Ovary (tissue), 9 donors: Measurements from ENCODE around the gene TTR. TPM values are rescaled to one million over a fixed set of nuclear protein-coding genes. Genes with fewer than 3 reads are reported as not detected.

Experiments used
- DNase-seq, 5 donors: peaks; one replicate each; pipeline ENCODE4 v3.0.0-alpha.2; 2019 to 2020
- H3K27ac ChIP-seq, 2 donors: fragments of 200-600 bp; one replicate each; pipeline versions ENCODE4 v1.5.1 to v1.8.0; 2019 to 2022
- H3K27me3 ChIP-seq: fragments of 200-600 bp; one replicate; pipeline ENCODE4 v1.8.0; 2022
- H3K36me3 ChIP-seq: fragments of 200-600 bp; sonication (generic); one replicate; pipeline ENCODE4 v1.5.1; 2019
- H3K4me1 ChIP-seq: one replicate; pipeline ENCODE4 v1.8.1; 2013; ENCODE audit warnings: mild to moderate bottlenecking, moderate library complexity; ENCODE audit not compliant: insufficient read depth
- H3K4me3 ChIP-seq: fragments of 200-600 bp; sonication (generic); one replicate; pipeline ENCODE4 v1.5.1; 2017
- H3K9me3 ChIP-seq, 2 donors: fragments of 200-600 bp in 1 of 2; sonication (generic) in 1 of 2; one replicate each; pipeline versions ENCODE4 v1.5.1 to v1.8.1; 2013 to 2019; ENCODE audit warnings: mild to moderate bottlenecking in 1 of 2, moderate library complexity in 1 of 2
- EP300 ChIP-seq: sonication (generic); formaldehyde crosslinking; IDR thresholded peaks from one replicate; pipeline ENCODE4 v1.6.1; 2017; ENCODE audit warnings: antibody characterized with exemption
- POLR2A ChIP-seq: fragments of 450-650 bp; IDR thresholded peaks from one replicate; pipeline ENCODE4 v1.6.1; 2017; ENCODE audit warnings: antibody characterized with exemption, mild to moderate bottlenecking, moderate library complexity
- WGBS, 3 donors: extraction: QIAGEN DNeasy Blood & Tissue Kit in 1 of 3; methylation state at CpG; one replicate each; pipeline versions ENCODE4 v1.1.5 to v1.1.7; 2013 to 2017; 5-methylcytosine and 5-hydroxymethylcytosine counted together
- intact Hi-C, 4 donors: fragments of 100-400 bp; cut with DNase I; formaldehyde crosslinking; loops; one replicate each; pipeline versions ENCODE4 v1.11.0 to v1.15.1; 2022 to 2023
- polyA plus RNA-seq, 2 donors: library from polyadenylated mRNA; stranded (reverse); fragments of 200-250 nt in 1 of 2; fragments of 350-450 nt in 1 of 2; fragmentation: Illumina TruSeq in 1 of 2; extraction: RNeasy Lipid Tissue Mini Kit (QIAGEN cat#74804) in 1 of 2; gene quantifications; one replicate each; pipeline ENCODE4 v1.2.3, GENCODE V29; 2013 to 2014
- total RNA-seq, 7 donors: library from RNA; depleted of rRNA in 2 of 7; stranded (reverse); fragments of >200 nt in 2 of 7; fragmentation: NEBNext Ultra II Directional in 3 of 7; extraction: Animal tissue kit (Norgen Biotek cat#: 25700) in 3 of 7; gene quantifications; one replicate each; pipeline versions ENCODE4 v1.1.0 to v1.2.4, GENCODE V29; 2016 to 2023
- TF ChIP-seq, protein P1 (sequence below), 3 donors: fragments of 450-650 bp in 2 of 3; fragments of 200-600 bp in 1 of 3; IDR thresholded peaks; one replicate each; pipeline versions ENCODE4 v1.5.1 to v1.8.0; 2016 to 2022; ENCODE audit warnings: antibody characterized with exemption in 3 of 3, mild to moderate bottlenecking in 1 of 3
- donor health status: DM: no; HTN: no; CAD: no; lungs with moderate emphysema.
- donor health status: DM: no; HTN: no; CAD: no.
- donor health status: Bipolar disorder and iron deficiency.
- donor health status: DM: yes; HTN: yes; CAD: no.
- donor health status: DM: no; HTN: no; CAD: no.
- donor health status: DM: yes; HTN: yes; CAD: no.

Gene TTR
- total and polyA plus RNA-seq, 9 donors = 0.92 to 3.0 (median 0.95) TPM; not detected in 6

DNA sequence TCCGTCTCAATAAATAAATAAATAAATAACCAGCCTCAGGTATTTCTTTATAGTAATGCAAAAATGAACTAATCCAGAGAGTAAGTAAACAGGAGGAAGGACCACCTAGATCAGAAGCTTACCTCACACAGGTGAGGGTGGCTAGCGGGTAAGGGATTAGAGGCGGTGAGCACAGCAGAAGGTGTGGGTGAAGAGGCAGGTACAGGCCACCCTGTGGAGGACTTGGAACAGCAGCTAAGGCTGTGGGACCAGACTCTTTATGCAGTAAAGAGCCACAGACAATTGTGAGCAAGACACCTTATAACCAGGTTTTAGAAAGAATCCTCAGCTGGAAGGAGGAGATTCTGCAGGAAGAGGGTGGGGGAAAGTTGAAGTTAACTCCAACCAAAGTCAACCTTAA is 34.2 kb upstream of the TTR start:
- no peaks in the 10 kb centered on the region for H3K9me3 ChIP-seq
- H3K4me1 ChIP-seq = no peaks in the 10 kb centered on the region
- WGBS, 3 donors = 91 to 95% (median 92%) methylated on average over 3 of the region's 3 CpGs
- no peaks in the 10 kb centered on the region for H3K36me3 ChIP-seq
- H3K27me3 ChIP-seq = no peaks in the 10 kb centered on the region
- TF ChIP-seq POLR2A (no peak), EP300 (no peak)
- TF ChIP-seq, protein P1, sequence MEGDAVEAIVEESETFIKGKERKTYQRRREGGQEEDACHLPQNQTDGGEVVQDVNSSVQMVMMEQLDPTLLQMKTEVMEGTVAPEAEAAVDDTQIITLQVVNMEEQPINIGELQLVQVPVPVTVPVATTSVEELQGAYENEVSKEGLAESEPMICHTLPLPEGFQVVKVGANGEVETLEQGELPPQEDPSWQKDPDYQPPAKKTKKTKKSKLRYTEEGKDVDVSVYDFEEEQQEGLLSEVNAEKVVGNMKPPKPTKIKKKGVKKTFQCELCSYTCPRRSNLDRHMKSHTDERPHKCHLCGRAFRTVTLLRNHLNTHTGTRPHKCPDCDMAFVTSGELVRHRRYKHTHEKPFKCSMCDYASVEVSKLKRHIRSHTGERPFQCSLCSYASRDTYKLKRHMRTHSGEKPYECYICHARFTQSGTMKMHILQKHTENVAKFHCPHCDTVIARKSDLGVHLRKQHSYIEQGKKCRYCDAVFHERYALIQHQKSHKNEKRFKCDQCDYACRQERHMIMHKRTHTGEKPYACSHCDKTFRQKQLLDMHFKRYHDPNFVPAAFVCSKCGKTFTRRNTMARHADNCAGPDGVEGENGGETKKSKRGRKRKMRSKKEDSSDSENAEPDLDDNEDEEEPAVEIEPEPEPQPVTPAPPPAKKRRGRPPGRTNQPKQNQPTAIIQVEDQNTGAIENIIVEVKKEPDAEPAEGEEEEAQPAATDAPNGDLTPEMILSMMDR (IDR thresholded peaks at IDR 0.05) = no peak
- DNase-seq = no peak
- no peak overlapping the region for H3K4me3 ChIP-seq
- intact Hi-C loops = loop anchor here (5.0 to 10.0 kb wide), 3 partner anchors 165 to 417 kb away; no protein-coding TSS in a partner anchor
- H3K27ac ChIP-seq = no peak overlapping the region

GRCh38 chr18:31558567-31558966 is 33.1 kb upstream of the TTR start:
- Histone ChIP-seq H3K27ac (no peak overlapping the region), H3K36me3 (no peaks in the 10 kb centered on the region), H3K4me1 (no peaks in the 10 kb centered on the region), H3K4me3 (no peak overlapping the region), H3K9me3 (no peaks in the 10 kb centered on the region), H3K27me3 (no peaks in the 10 kb centered on the region)
- TF ChIP-seq, protein P1 (IDR thresholded peaks at IDR 0.05) = no peak
- TF ChIP-seq EP300 = no peak
- DNase-seq = no peak
- intact Hi-C loops = loop anchor here (5.0 to 10.0 kb wide), 3 partner anchors 164 to 416 kb away; no protein-coding TSS in a partner anchor
- 76 to 78% (median 78%) methylated on average over 9 of the region's 9 CpGs for WGBS, 3 donors

GRCh38 chr18:31562726-31563125 is 29.0 kb upstream of the TTR start:
- no peak overlapping the region for H3K4me3 ChIP-seq
- H3K27ac ChIP-seq = no peak overlapping the region
- TF ChIP-seq, protein P1 (IDR thresholded peaks at IDR 0.05) = no peak
- TF ChIP-seq EP300 (no peak), POLR2A (no peak)
- H3K4me1 ChIP-seq = no peaks in the 10 kb centered on the region
- H3K27me3 ChIP-seq = no peaks in the 10 kb centered on the region
- no peak for DNase-seq
- no peaks in the 10 kb centered on the region for H3K36me3 ChIP-seq
- intact Hi-C loops = no loop called here
- no peaks in the 10 kb centered on the region for H3K9me3 ChIP-seq
- WGBS, 3 donors = 24 to 44% (median 33%) methylated on average over 4 of the region's 4 CpGs

- TF ChIP-seq POLR2A (no peak), EP300 (no peak)
- TF ChIP-seq, protein P1 (IDR thresholded peaks at IDR 0.05) = no peak
- no peaks in the 10 kb centered on the region for H3K36me3 ChIP-seq
- intact Hi-C loops = no loop called here
- no peak overlapping the region for H3K27ac ChIP-seq
- no peak overlapping the region for H3K4me3 ChIP-seq
- no peaks in the 10 kb centered on the region for H3K4me1 ChIP-seq
- no peaks in the 10 kb centered on the region for H3K9me3 ChIP-seq
- H3K27me3 ChIP-seq = no peaks in the 10 kb centered on the region
- DNase-seq = no peak
- WGBS, 3 donors = 0 to 16% (median 0%) methylated on average over 1 of the region's 1 CpG
These were observed 27.9 kb upstream of the TTR start for GRCh38 chr18:31563778-31564177.

- no peaks in the 10 kb centered on the region for H3K9me3 ChIP-seq
- no peaks in the 10 kb centered on the region for H3K27me3 ChIP-seq
- no peak overlapping the region for H3K4me3 ChIP-seq
- TF ChIP-seq, protein P1 (IDR thresholded peaks at IDR 0.05) = no peak
- TF ChIP-seq EP300 = no peak
- no peak for TF ChIP-seq POLR2A
- H3K4me1 ChIP-seq = no peaks in the 10 kb centered on the region
- no peak for DNase-seq
- no peak overlapping the region for H3K27ac ChIP-seq
- intact Hi-C loops = no loop called here
- no peaks in the 10 kb centered on the region for H3K36me3 ChIP-seq
- WGBS, 3 donors = 72 to 78% (median 77%) methylated on average over 2 of the region's 2 CpGs
These were observed 26.3 kb upstream of the TTR start for GRCh38 chr18:31565345-31565744.
